Ramos (cell line): ENCODE results near the gene PIH1D1.
"Not testable (repeated sequence)": the region's sequence is repeated elsewhere in the genome, so short reads cannot be mapped to it uniquely, and the experiment has no call there.

Experiments
- in situ Hi-C: fragments of 300-500 bp; cut with MboI; formaldehyde crosslinking; loops from one replicate; pipeline ENCODE4 v1.14.3; 2022; ENCODE audit warnings: low sequenced_read_pairs; ENCODE audit not compliant: unreplicated experiment

PIH1D1 gene

GRCh38 chr19:49459388-49459787, 7.8 kb upstream of the PIH1D1 start:
- in situ Hi-C loops, result no loop called here

- in situ Hi-C loops, result no loop called here
These were observed 6.9 kb upstream of the PIH1D1 start for GRCh38 chr19:49458567-49458903.

- in situ Hi-C loops, result no loop called here
These were observed 4.7 kb upstream of the PIH1D1 start for GRCh38 chr19:49456326-49456725.

- in situ Hi-C loops, result no loop called here
These were observed 4.2 kb upstream of the PIH1D1 start for GRCh38 chr19:49455773-49456172.

DNA sequence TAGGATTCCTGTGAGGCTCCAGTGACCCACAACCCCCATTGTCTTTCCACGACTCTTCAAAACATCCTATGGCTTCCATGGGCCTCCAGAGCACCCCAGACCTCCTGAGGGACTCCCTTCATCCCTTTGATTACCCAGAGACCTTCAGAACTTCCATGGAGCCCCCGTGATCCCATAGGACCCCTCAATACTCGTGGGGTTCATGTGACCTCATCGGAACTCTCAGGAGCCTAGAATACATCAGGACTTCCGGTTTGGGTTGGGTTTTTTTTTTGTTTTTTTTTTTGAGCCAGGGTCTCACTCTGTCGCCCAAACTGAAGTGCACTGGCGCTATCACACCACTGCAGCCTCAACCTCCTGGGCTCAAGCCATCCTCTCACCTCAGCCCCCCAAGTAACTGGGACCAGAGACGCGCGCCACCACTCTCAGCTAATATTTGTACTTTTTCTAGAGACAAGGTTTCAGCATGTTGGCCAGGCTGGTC, 2.2 kb upstream of the PIH1D1 start:
- in situ Hi-C loops, result no loop called here

- in situ Hi-C loops, result no loop called here
These were observed 1.6 kb upstream of the PIH1D1 start, which contains the start of gene ALDH16A1 for GRCh38 chr19:49453013-49453756. Gene ALDH16A1, plus strand, starts transcription at chr19:49453225. Its CDS starts 107 bp downstream, at chr19:49453332.

DNA sequence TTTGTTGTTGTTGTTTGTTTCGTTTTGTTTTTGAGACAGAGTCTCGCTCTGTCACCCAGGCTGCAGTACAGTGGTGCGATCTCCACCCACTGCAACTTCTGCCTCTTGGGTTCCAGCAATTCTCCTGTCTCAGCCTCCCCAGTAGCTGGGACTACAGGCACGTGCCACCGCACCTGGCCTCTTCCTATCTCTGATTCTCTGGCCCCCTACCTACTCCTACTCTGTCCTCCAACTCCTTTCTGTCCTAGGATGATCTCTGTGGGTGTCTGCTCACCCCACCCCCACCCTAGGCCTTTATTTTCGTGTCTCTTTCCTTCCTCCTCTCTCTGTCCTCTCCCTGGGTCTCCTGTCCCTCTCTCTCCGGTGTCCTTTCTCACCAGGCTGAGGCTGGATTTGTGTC, 1.2 kb downstream of the PIH1D1 start:
- in situ Hi-C loops, result no loop called here

GRCh38 chr19:49448432-49448786, 3.2 kb downstream of the PIH1D1 start:
- in situ Hi-C loops, result no loop called here

- in situ Hi-C loops, result no loop called here
These were observed 3.9 kb downstream of the PIH1D1 start for GRCh38 chr19:49447485-49448431.

DNA sequence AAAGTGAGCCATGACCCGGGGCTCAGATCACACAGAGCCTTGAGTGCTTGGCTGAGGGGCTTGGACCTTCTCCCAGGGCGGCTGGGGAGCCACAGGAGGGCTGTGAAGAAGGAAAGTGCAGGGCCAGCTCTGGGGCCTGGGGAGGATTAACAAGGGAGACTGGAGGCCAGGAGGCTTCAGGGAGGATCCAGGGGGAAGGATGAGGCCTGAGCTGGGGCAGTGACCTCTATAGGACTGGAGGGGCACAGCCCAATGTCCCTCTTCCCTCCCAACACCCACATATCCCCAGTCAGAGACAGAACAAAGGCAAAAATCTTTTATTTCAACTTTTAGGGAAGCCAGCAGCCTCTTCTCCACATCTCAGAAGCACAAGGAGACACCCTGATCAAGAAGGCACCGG, 5.6 kb downstream of the PIH1D1 start:
- in situ Hi-C loops, result no loop called here

- in situ Hi-C loops, result not testable (repeated sequence)
These were observed 7.4 kb downstream of the PIH1D1 start for GRCh38 chr19:49444100-49444700.

- in situ Hi-C loops, result no loop called here
These were observed 8.1 kb downstream of the PIH1D1 start for GRCh38 chr19:49443366-49444099.

- in situ Hi-C loops, result no loop called here
These were observed 8.7 kb downstream of the PIH1D1 start for GRCh38 chr19:49442771-49443365.

GRCh38 chr19:49442354-49442753, 9.3 kb downstream of the PIH1D1 start:
- in situ Hi-C loops, result no loop called here

- in situ Hi-C loops, result no loop called here
These were observed 9.7 kb downstream of the PIH1D1 start for GRCh38 chr19:49441960-49442350.

DNA sequence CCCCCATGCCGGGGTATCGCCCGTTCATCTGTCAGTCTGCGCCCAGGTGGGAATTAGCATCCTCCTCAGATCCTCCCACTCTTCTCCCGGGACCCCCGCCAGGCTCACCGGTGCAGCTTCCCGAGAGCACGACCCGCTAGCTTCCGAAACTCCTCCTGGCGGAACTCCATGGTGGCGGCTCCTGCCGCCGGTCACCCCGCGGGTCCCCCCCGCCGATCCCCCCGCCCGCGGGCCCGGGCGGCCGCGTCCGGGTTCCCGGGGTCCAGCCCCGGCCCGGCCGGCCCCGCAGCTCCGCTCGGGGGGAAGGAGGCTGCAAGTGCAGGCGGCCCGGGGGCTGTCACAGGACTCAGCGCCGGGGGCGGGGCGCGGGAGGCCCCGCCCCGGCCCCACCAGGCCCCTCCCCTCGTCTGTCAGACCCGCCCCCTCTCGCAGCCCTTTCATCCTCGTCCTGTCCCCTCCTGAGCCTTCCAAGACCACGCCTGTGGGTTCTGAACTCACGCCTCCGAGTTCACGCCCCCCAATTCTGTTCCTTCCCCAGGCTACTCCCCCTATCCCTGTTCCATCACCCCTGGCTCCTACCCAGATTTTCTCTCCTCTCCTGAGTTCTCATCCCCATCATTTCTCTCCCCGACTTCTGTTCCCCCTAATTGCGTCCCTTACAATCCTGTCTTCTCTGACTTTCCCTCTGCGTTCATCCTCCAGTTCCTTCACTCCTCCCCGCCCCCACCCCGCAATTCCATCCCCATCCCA, 10.2 kb downstream of the PIH1D1 start, which contains the start of gene SLC17A7:
Gene SLC17A7 (minus strand): TSS at position 318 of the 750 bp plus-strand sequence. CDS start 148 bp downstream, at position 170.
- in situ Hi-C loops, result no loop called here

DNA sequence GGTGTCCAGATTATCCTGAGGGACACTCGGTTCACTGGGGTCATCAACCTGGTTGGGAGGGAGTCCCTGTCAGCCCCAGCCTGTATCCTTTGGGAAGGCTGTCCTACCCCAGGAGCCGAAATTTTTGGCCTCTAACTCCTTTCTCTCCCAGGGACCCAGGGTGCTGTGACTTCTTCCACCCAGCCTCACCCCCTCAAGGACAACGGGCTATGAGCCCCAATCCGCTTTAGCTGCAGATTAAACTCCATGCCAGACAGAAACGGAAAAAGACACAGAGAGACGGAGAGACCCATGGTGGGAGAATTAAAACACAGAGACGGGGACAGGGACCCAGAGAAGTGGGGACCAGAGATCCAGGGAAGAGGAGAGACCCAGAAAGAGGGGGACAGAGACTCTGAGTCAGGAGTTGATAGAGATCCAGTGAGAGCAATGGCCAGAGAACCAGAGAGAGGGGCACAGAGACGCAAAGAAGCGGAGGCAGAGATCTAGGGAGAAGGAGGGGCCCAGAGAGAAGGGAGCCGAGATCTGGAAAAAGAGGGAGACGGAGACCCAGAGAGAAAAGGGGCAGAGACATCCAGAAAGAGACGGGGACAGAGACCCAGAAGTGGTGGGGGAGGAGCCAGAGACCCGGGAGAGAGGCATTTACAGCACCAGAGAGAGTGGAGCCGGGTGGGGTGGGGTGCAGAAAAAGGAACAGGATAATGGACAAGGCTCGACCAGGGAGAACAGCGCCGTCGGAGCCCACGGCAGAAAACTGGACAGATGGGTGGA, 11.0 kb downstream of the PIH1D1 start:
- in situ Hi-C loops, result no loop called here

- in situ Hi-C loops, result loop anchor here (5.0 kb wide), 1 partner anchor 48 kb away; no protein-coding TSS in a partner anchor
These were observed 11.8 kb downstream of the PIH1D1 start for GRCh38 chr19:49439836-49440235.
